HepG2 (cell line): ENCODE results near the gene SEMA4C. TPM values are rescaled to one million over a fixed set of nuclear protein-coding genes. Genes with fewer than 3 reads are reported as not detected.
A peak's percentile ranks its signal among the peaks of the same experiment; 100 is the strongest.

Source experiments
- ATAC-seq: fragments of 200-7000 bp; cut with Tn5 transposase; 3 replicates; pipeline ENCODE4 v1.9.1; 2020; ENCODE audit warnings: mild to moderate bottlenecking, moderate library complexity
- BruUV-seq: library from RNA; stranded (reverse); fragments of 400-500 nt; replicated peaks from 2 replicates; lab custom pipeline; 2021; lab: Mats Ljungman, UMichigan
- CTCF ChIA-PET: fragments of 300-600 bp; formaldehyde crosslinking; extraction: SDS; loops from one replicate; lab custom pipeline; 2021; ENCODE audit warnings: low total read pairs, inconsistent platforms, low intra/inter-chr PET ratio; lab: Yijun Ruan, JAX
- POLR2A ChIA-PET: fragments of 350-600 bp; sonication (Branson Sonifier 250); formaldehyde crosslinking; loops from one replicate; lab custom pipeline; 2020; ENCODE audit warnings: antibody characterized with exemption, inconsistent platforms; lab: Yijun Ruan, JAX
- DNase-seq: peaks from one replicate; pipeline ENCODE4 v3.0.0-alpha.2; 2015; ENCODE audit warnings: low spot score
- FAIRE-seq: peaks from 3 replicates; lab custom pipeline; 2011; peaks lifted over from hg19 to GRCh38; lab: Jason Lieb, UNC
- H2AFZ ChIP-seq: one replicate; pipeline ENCODE4 v1.6.1; 2011; ENCODE audit warnings: low read length, inconsistent platforms
- H3K27ac ChIP-seq: fragments of 300-600 bp; 3 replicates; pipeline ENCODE4 v1.8.0; 2011; ENCODE audit warnings: mixed run types, mild to moderate bottlenecking, mixed read lengths, low read length, inconsistent platforms; ENCODE audit not compliant: insufficient read depth; ENCODE audit errors: extremely low read length
- H3K27me3 ChIP-seq, 2 experiments: fragments of 200-600 bp in 1 of 2; 2 replicates in 1 of 2; 3 replicates in 1 of 2; pipeline versions ENCODE4 v1.6.0 to v1.8.0; 2011; ENCODE audit warnings: low read length in 2 of 2, mild to moderate bottlenecking in 2 of 2, moderate library complexity in 2 of 2, inconsistent platforms in 1 of 2; ENCODE audit not compliant: insufficient read depth in 2 of 2, control insufficient read depth in 1 of 2
- H3K36me3 ChIP-seq, 2 experiments: fragments of 200-600 bp in 1 of 2; replicated peaks in 1 of 2; 2 replicates in 1 of 2; 3 replicates in 1 of 2; pipeline versions ENCODE4 v1.5.1 to v1.8.0; 2011; ENCODE audit warnings: low read length in 2 of 2, inconsistent platforms in 1 of 2; ENCODE audit not compliant: insufficient read depth in 2 of 2, control insufficient read depth in 1 of 2
- H3K4me1 ChIP-seq: 2 replicates; pipeline ENCODE4 v1.5.1; 2012; ENCODE audit warnings: low read length, inconsistent platforms; ENCODE audit not compliant: insufficient read depth
- H3K4me2 ChIP-seq: 2 replicates; pipeline ENCODE4 v1.6.0; 2011; ENCODE audit warnings: low read depth, low read length, inconsistent platforms
- H3K4me3 ChIP-seq, 3 experiments: fragments of 200-600 bp in 1 of 3; sonication (generic), shearing (Covaris generic) in 1 of 3; replicated peaks in 1 of 3; 2 replicates each; pipeline ENCODE4 v1.5.1; 2011 to 2016; ENCODE audit warnings: low read length in 3 of 3, inconsistent platforms in 2 of 3, low read depth in 2 of 3, mild to moderate bottlenecking in 2 of 3, control low read depth in 1 of 3, mixed read lengths in 1 of 3; ENCODE audit not compliant: insufficient read depth in 1 of 3
- H3K79me2 ChIP-seq: one replicate; pipeline ENCODE4 v1.6.1; 2011; ENCODE audit warnings: low read length, inconsistent platforms; ENCODE audit not compliant: insufficient read depth
- H3K9ac ChIP-seq: 2 replicates; pipeline ENCODE4 v1.6.0; 2011; ENCODE audit warnings: mild to moderate bottlenecking, low read depth, low read length, inconsistent platforms; ENCODE audit not compliant: insufficient read depth
- H3K9me3 ChIP-seq: 2 replicates; pipeline ENCODE4 v1.5.1; 2012; ENCODE audit warnings: mild to moderate bottlenecking, low read length
- H4K20me1 ChIP-seq: 2 replicates; pipeline ENCODE4 v1.6.0; 2011; ENCODE audit warnings: inconsistent platforms, mild to moderate bottlenecking, low read length, moderate library complexity; ENCODE audit not compliant: insufficient read depth
- CCAR2 ChIP-seq: fragments of 200-400 bp; formaldehyde crosslinking; optimal IDR thresholded peaks from 2 replicates; pipeline ENCODE3; 2018; ENCODE audit warnings: low read depth, mild to moderate bottlenecking, low read length, moderate library complexity
- GTF2F1 ChIP-seq: fragments of 150-350 bp; IDR thresholded peaks from 2 replicates; pipeline ENCODE4 v1.6.1; 2014; ENCODE audit warnings: low read length
- HIC2 ChIP-seq: sonication (generic); formaldehyde crosslinking; IDR thresholded peaks from 2 replicates; pipeline ENCODE4 v1.9.0; 2022; ENCODE audit warnings: low read depth, missing genetic modification reagents
- MIER3 ChIP-seq: IDR thresholded peaks from 2 replicates; pipeline ENCODE4 v1.6.1; 2016; ENCODE audit warnings: missing compliant biosample characterization, borderline replicate concordance
- MTF1 ChIP-seq: sonication (generic); formaldehyde crosslinking; IDR thresholded peaks from 2 replicates; pipeline ENCODE4 v1.5.0; 2020; ENCODE audit warnings: missing genetic modification reagents
- PLSCR1 ChIP-seq: sonication (generic); formaldehyde crosslinking; IDR thresholded peaks from 2 replicates; pipeline ENCODE4 v1.5.0; 2020; ENCODE audit warnings: missing genetic modification reagents, mild to moderate bottlenecking, borderline replicate concordance
- POGZ ChIP-seq: sonication (generic); formaldehyde crosslinking; IDR thresholded peaks from 2 replicates; pipeline ENCODE4 v1.4.0; 2020; ENCODE audit warnings: mild to moderate bottlenecking, missing genetic modification reagents
- RELA ChIP-seq: sonication (generic); formaldehyde crosslinking; IDR thresholded peaks from 2 replicates; pipeline ENCODE4 v1.4.0; 2020; ENCODE audit warnings: missing genetic modification reagents
- ZBTB10 ChIP-seq: sonication (generic); formaldehyde crosslinking; IDR thresholded peaks from 2 replicates; pipeline ENCODE4 v1.4.0; 2020; ENCODE audit warnings: missing genetic modification reagents, borderline replicate concordance
- ZFP36 ChIP-seq: fragments of 150-350 bp; IDR thresholded peaks from 2 replicates; pipeline ENCODE4 v1.6.1; 2018; ENCODE audit warnings: borderline replicate concordance, low read length, low read depth; ENCODE audit not compliant: partially characterized antibody
- ZFYVE20 ChIP-seq: sonication (generic); formaldehyde crosslinking; IDR thresholded peaks from 2 replicates; pipeline ENCODE4 v1.8.0; 2023; ENCODE audit warnings: low read depth, mild to moderate bottlenecking, moderate library complexity, missing genetic modification reagents, borderline replicate concordance
- ZIK1 ChIP-seq: sonication (generic); formaldehyde crosslinking; IDR thresholded peaks from 2 replicates; pipeline ENCODE4 v1.5.0; 2020; ENCODE audit warnings: mild to moderate bottlenecking, low read depth, missing genetic modification reagents, borderline replicate concordance
- ZNF431 ChIP-seq: sonication (generic); formaldehyde crosslinking; IDR thresholded peaks from 2 replicates; pipeline ENCODE4 v1.9.0; 2022; ENCODE audit warnings: missing genetic modification reagents, low read depth, mild to moderate bottlenecking, borderline replicate concordance
- ZNF737 ChIP-seq: sonication (generic); formaldehyde crosslinking; IDR thresholded peaks from 2 replicates; pipeline ENCODE4 v1.5.0; 2020; ENCODE audit warnings: missing genetic modification reagents, mild to moderate bottlenecking, borderline replicate concordance
- ZSCAN30 ChIP-seq: sonication (generic); formaldehyde crosslinking; IDR thresholded peaks from 2 replicates; pipeline ENCODE4 v1.5.0; 2020; ENCODE audit warnings: mild to moderate bottlenecking, missing genetic modification reagents
- ZSCAN31 ChIP-seq: sonication (generic); formaldehyde crosslinking; IDR thresholded peaks from 2 replicates; pipeline ENCODE4 v1.5.0; 2020; ENCODE audit warnings: low read depth, mild to moderate bottlenecking, missing genetic modification reagents
- WGBS: methylation state at CpG from one replicate; pipeline ENCODE4 v1.1.6; 2017; ENCODE audit warnings: low lambda C conversion rate; 5-methylcytosine and 5-hydroxymethylcytosine counted together
- in situ Hi-C: cut with HindIII; loops from 2 replicates; pipeline ENCODE4 v1.10.0; 2017; ENCODE audit warnings: low pct_unique_long_range_greater_than_20kb; ENCODE audit not compliant: extremely low pct_ligation_motif_present
- intact Hi-C: fragments of 100-400 bp; cut with micrococcal nuclease; formaldehyde crosslinking; loops from one replicate; pipeline ENCODE4 v1.10.0; 2022; ENCODE audit not compliant: unreplicated experiment
- polyA plus RNA-seq, 8 experiments: library from polyadenylated mRNA; depleted of rRNA in 3 of 8; stranded (reverse) in 7 of 8; unstranded in 1 of 8; fragments of >200 nt; fragmentation: Illumina TruSeq in 4 of 8; extraction: Trizol in 4 of 8; gene quantifications; 2 replicates each; pipeline versions ENCODE4 v1.2.1 to v1.2.3, GENCODE V29; 2011 to 2016; ENCODE audit warnings: low read depth in 4 of 8, missing spikeins in 1 of 8, mixed read lengths in 1 of 8; ENCODE audit not compliant: insufficient read depth in 1 of 8
- total RNA-seq, 5 experiments: library from RNA; depleted of rRNA; stranded (reverse); fragments of >200 nt; fragmentation: Illumina TruSeq; extraction: Trizol; gene quantifications; 2 replicates each; pipeline ENCODE4 v1.2.3, GENCODE V29; 2016; ENCODE audit warnings: low read depth in 1 of 5

SEMA4C gene
- total and polyA plus RNA-seq, 2 of the 13 experiments (the other 11 are each of a cell fraction or from before 2014, with no cell fraction given) = 25.9 to 46.6 TPM

GRCh38 chr2:96898641-96899412 is 28.9 kb upstream of the SEMA4C start:
- H2AFZ ChIP-seq = no peak overlapping the region
- H3K4me3 ChIP-seq = no peak overlapping the region
- in situ Hi-C loops (no loop called here), intact Hi-C loops (no loop called here)
- H3K27ac ChIP-seq = no peak overlapping the region
- peaks cover 23 to 63% of the 10 kb centered on the region in 2 experiments for H3K27me3 ChIP-seq
- no peaks in the 10 kb centered on the region for H3K79me2 ChIP-seq
- POLR2A ChIA-PET = no interaction called here
- H3K4me2 ChIP-seq = no peak overlapping the region
- H3K9ac ChIP-seq = no peak overlapping the region
- H3K36me3 ChIP-seq = no peaks in the 10 kb centered on the region
- no peak for FAIRE-seq
- no peaks in the 10 kb centered on the region for H3K4me1 ChIP-seq
- no peak for DNase-seq
- H4K20me1 ChIP-seq = no peaks in the 10 kb centered on the region
- ATAC-seq = peak; percentile 9; the same call in 2 of the 3 replicates
- 17% methylated on average over 11 of the region's 11 CpGs for WGBS
- no TSS peak for BruUV-seq
- TF ChIP-seq CCAR2 (no peak), PLSCR1 (CRISPR knock-in tag) (no peak), POGZ (no peak), HIC2 (no peak), ZFP36 (no peak), ZFYVE20 (no peak), GTF2F1 (no peak), MIER3 (CRISPR knock-in tag) (no peak), MTF1 (CRISPR knock-in tag) (no peak), ZSCAN31 (CRISPR knock-in tag) (no peak), ZNF431 (no peak), ZNF737 (CRISPR knock-in tag) (no peak), ZBTB10 (CRISPR knock-in tag) (no peak), ZSCAN30 (no peak), RELA (no peak), ZIK1 (no peak)
- TF ChIP-seq, all 625 proteins: peak for 0
- H3K9me3 ChIP-seq = no peaks in the 10 kb centered on the region
- CTCF ChIA-PET = no interaction called here
